Mucosa of descending colon (tissue), 3 donors: ENCODE results near the gene ZNF584. TPM values are rescaled to one million over a fixed set of nuclear protein-coding genes. Genes with fewer than 3 reads are reported as not detected.

Source experiments
- ATAC-seq: fragments of 200-7000 bp; cut with Tn5 transposase; one replicate; pipeline ENCODE4 v1.9.1; 2020; ENCODE audit warnings: mild to moderate bottlenecking, moderate library complexity
- DNase-seq, 3 donors: peaks; one replicate each; pipeline ENCODE4 v3.0.0-alpha.2; 2020
- H3K36me3 ChIP-seq: fragments of 200-600 bp; one replicate; pipeline ENCODE4 v1.8.0; 2021; ENCODE audit warnings: low read depth, mild to moderate bottlenecking
- H3K4me1 ChIP-seq: fragments of 200-600 bp; one replicate; pipeline ENCODE4 v1.8.0; 2021; ENCODE audit warnings: low read depth, mild to moderate bottlenecking
- H3K4me3 ChIP-seq: fragments of 200-600 bp; one replicate; pipeline ENCODE4 v1.8.0; 2021; ENCODE audit warnings: mild to moderate bottlenecking
- H3K9me3 ChIP-seq: fragments of 200-600 bp; one replicate; pipeline ENCODE4 v1.8.0; 2021; ENCODE audit warnings: mild to moderate bottlenecking
- intact Hi-C, 2 donors: fragments of 100-400 bp; cut with DNase I in 1 of 2; cut with micrococcal nuclease in 1 of 2; formaldehyde crosslinking; loops; one replicate each; pipeline versions ENCODE4 v1.11.0 to v1.11.1; 2022; cut with DNase I, micrococcal nuclease
- total RNA-seq, 3 donors: library from RNA; stranded (reverse); fragmentation: NEBNext Ultra II Directional in 2 of 3; extraction: Animal tissue kit (Norgen Biotek cat#: 25700) in 2 of 3; gene quantifications; one replicate each; pipeline versions ENCODE4 v1.2.1 to v1.2.4, GENCODE V29; 2021 to 2023
- TF ChIP-seq, protein P1 (sequence below): fragments of 200-600 bp; IDR thresholded peaks from one replicate; pipeline ENCODE4 v1.8.0; 2022; ENCODE audit warnings: antibody characterized with exemption, mild to moderate bottlenecking
- donor health status: DM: no; HTN: no; CAD: no; lungs with moderate emphysema.
- donor health status: DM: no; HTN: no; CAD: no.
- donor health status: DM: no; HTN: yes; CAD: no.

The ZNF584 gene
- total RNA-seq, 3 donors from 2014 or later, result 5.4 to 15.0 (median 6.9) TPM

DNA sequence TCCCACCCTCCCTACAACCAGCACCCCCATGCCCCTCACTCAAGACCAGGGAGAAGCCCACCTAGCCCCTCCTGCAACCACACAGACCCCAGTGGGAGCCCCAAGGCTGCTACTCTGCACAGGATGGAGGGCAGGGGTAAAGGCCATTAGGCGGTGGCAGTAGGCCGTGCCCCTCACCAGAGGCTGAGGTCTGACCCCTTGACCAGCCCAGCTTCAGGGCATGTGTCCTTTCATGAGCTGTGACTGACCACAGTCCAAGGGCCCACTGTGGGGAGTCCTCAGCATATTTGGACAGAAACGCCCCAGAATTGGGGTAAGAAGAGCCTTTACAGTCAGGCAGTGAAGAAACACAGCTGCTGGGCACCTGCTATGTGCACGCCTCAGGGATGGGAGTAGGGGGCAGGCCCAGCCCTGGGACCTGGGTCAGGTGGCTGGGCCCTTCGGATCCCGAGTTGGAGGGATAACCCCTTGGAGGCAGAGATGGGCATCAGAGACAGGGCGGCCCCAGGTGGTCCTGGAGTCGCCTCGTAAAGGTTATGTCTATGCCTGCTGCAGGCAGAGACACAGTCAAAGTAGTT, 23.0 kb upstream of the ZNF584 start:
- TF ChIP-seq, protein P1, sequence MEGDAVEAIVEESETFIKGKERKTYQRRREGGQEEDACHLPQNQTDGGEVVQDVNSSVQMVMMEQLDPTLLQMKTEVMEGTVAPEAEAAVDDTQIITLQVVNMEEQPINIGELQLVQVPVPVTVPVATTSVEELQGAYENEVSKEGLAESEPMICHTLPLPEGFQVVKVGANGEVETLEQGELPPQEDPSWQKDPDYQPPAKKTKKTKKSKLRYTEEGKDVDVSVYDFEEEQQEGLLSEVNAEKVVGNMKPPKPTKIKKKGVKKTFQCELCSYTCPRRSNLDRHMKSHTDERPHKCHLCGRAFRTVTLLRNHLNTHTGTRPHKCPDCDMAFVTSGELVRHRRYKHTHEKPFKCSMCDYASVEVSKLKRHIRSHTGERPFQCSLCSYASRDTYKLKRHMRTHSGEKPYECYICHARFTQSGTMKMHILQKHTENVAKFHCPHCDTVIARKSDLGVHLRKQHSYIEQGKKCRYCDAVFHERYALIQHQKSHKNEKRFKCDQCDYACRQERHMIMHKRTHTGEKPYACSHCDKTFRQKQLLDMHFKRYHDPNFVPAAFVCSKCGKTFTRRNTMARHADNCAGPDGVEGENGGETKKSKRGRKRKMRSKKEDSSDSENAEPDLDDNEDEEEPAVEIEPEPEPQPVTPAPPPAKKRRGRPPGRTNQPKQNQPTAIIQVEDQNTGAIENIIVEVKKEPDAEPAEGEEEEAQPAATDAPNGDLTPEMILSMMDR, result no peak
- intact Hi-C loops, result no loop called here
- peaks cover 20% of the 10 kb centered on the region for H3K4me1 ChIP-seq

DNA sequence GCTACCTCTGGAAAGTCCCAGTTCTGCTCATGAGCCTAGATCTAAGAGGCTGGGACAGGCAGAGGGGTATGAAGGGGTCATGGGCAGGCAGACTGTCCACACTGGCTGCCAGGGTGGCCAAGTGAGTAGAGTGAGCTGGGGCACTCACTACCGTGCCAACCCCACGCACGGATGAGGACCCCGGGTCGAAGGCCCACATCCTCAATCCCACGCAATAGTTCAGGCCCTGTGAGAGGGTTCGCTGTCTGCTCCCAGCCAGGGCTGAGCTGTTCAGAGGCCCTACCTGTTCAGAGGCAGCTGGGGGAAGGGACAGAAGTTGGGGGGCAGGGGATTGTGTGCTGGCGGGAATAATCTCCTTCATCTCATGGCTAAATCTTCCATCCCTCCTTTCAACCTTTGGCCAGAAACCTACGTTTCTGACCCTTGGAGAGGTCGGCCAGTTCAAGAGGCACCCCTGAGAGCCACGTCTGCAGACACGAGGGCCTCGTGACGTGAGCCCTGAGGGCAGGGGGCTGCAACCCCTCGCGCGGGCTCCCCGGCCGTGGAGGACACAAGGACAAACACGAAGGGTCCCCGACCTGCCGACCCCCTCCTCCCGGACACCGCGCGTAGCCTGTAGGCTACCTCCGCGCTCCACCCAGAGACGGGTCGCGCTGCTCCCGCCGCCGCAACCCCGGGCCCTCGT, 22.4 kb upstream of the ZNF584 start:
- peak overlapping the region; percentile 42 for H3K4me3 ChIP-seq
- TF ChIP-seq, protein P1, result no peak
- intact Hi-C loops, result no loop called here
- ATAC-seq (peak; percentile 23), DNase-seq (peak in 2 of 3 donors; percentile 54 to 69)
- H3K36me3 ChIP-seq, result no peaks in the 10 kb centered on the region
- no peaks in the 10 kb centered on the region for H3K9me3 ChIP-seq
- peaks cover 20% of the 10 kb centered on the region for H3K4me1 ChIP-seq

More for the DNA sequence above, 23.0 kb upstream of the ZNF584 start:
- no peak overlapping the region for H3K4me3 ChIP-seq
- DNase-seq (no peak), ATAC-seq (no peak)
- H3K9me3 ChIP-seq, result no peaks in the 10 kb centered on the region
- H3K36me3 ChIP-seq, result no peaks in the 10 kb centered on the region

DNA sequence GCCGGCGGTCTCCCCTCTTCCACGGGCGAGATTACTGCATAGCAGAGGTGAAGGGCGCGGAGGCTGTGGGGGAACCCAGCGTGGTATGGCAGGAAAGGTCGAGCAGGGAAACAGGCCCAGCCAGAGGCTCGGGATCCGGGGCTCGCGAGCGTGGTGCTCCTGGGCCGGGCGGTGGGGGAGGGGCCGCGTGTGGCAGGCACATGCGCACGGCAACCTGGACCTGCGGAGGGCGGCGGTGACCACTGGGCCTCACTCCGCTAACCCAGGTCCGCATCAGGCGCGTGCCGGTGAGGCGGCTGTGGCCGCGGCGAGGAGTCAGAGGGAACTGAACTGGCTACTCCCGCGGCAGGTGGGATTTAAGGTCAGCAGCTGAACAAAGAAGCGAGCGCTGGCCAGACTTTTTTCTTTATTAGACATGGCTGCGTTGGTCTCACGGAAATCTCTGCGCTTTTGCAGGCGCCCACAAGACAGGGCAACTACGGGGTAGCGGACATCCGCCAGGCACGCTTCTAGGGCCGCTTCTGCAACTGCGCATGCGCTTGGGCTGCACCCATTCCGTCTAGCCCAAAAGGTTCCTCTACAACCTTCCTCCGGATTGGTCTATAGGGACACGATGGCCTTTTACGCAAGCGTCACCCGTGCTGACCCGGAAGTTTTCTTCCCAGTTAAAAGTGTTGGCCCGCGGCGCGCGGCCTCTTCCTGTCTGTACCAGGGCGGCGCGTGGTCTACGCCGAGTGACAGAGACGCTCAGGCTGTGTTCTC, 21.7 kb upstream of the ZNF584 start, which contains the start of gene RPS5:
RPS5 (plus strand) TSS at position 694 of the 762 bp plus-strand sequence. CDS start 869 bp downstream, outside the sequence.
- intact Hi-C loops, result no loop called here
- Histone ChIP-seq H3K9me3 (no peaks in the 10 kb centered on the region), H3K36me3 (no peaks in the 10 kb centered on the region), H3K4me3 (peak within 1 kb of the TSS; percentile 42), H3K4me1 (peaks cover 19% of the 10 kb centered on the region)
- ATAC-seq, result peak; percentile 95
- DNase-seq, result peak; percentile 96 to 98 (median 97)
- TF ChIP-seq, protein P1, result no peak

DNA sequence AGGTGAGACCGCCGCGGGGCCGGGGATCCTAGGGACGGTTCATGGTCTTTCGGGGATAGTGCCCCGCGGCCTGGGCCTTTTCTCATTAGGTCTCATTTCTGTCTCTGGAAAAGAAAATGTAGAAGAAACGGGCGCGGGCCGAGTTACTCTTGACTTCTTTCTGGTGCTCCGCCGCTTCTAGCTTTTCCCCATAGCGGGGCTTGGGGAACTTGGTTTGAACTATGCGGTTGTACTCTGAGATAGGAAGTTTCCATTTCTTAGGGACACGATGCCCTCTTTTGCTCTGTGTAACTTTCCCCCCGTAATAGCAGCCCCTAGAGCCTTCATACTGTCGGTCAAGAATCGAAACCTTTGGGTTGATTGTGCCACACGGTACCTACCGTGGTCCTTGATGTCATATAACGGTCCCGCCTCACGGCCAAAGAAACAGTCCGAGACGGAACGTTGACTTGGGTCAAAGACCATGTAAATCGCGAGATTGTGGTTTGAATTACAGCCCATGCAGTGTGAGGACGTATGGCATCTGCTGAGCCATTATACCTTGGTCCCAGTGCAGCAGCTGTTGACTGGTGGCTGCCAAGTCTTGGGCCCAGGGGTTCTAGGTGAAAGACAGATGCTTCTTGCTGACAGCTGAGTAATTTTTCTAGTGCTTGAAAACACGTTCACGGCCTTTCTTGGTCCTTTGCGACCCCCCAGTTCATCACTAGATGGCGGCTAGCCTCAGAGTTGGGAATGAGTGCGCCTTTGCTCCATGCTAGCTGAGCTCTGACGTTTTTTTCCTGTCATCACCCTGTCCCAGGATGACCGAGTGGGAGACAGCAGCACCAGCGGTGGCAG, 20.9 kb upstream of the ZNF584 start:
- intact Hi-C loops, result no loop called here
- no peaks in the 10 kb centered on the region for H3K9me3 ChIP-seq
- ATAC-seq (no peak), DNase-seq (no peak)
- TF ChIP-seq, protein P1, result no peak
- peaks cover under 1% of the 10 kb centered on the region for H3K36me3 ChIP-seq
- peak overlapping the region; percentile 42 for H3K4me3 ChIP-seq
- H3K4me1 ChIP-seq, result peaks cover 17% of the 10 kb centered on the region

DNA sequence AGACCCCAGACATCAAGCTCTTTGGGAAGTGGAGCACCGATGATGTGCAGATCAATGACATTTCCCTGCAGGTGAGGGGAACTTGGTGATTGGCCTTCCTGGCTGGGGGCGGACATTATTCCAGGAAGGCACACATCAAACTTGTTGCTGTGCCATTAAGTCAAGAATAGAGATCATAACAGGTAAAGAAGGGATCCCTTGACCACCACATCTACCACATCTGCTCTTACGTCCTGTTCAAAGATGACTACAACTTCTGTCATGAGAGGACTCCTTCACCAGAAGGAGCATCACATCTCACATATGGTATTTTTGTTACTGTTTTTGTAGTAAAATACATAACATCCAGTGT, 20.3 kb upstream of the ZNF584 start:
- intact Hi-C loops, result no loop called here
- Histone ChIP-seq H3K4me3 (no peak overlapping the region), H3K36me3 (peaks cover 7% of the 10 kb centered on the region), H3K9me3 (no peaks in the 10 kb centered on the region), H3K4me1 (peaks cover 17% of the 10 kb centered on the region)
- no peak for ATAC-seq
- DNase-seq, result no peak
- TF ChIP-seq, protein P1, result no peak
